Left lung (tissue), 10 donors: ENCODE data around the gene EBF4. TPM values are rescaled to one million over a fixed set of nuclear protein-coding genes. Genes with fewer than 3 reads are reported as not detected.

Experiments used
- ATAC-seq: fragments of 200-7000 bp; cut with Tn5 transposase; one replicate; pipeline ENCODE4 v1.9.1; 2020; ENCODE audit warnings: moderate library complexity
- DNase-seq, 4 donors: peaks; one replicate each; pipeline ENCODE4 v3.0.0-alpha.2; 2013 to 2020
- H3K27ac ChIP-seq, 2 donors: fragments of 200-600 bp; sonication (generic) in 1 of 2; one replicate each; pipeline versions ENCODE4 v1.5.0 to v1.8.0; 2020 to 2021
- H3K27me3 ChIP-seq, 2 donors: fragments of 200-600 bp; sonication (generic) in 1 of 2; one replicate each; pipeline versions ENCODE4 v1.5.0 to v1.8.0; 2020 to 2021
- H3K36me3 ChIP-seq, 2 donors: fragments of 200-600 bp; sonication (generic) in 1 of 2; one replicate each; pipeline versions ENCODE4 v1.5.0 to v1.8.0; 2020 to 2021
- H3K4me1 ChIP-seq, 2 donors: fragments of 200-600 bp; one replicate each; pipeline ENCODE4 v1.8.0; 2021
- H3K4me3 ChIP-seq, 2 donors: fragments of 200-600 bp; sonication (generic) in 1 of 2; one replicate each; pipeline versions ENCODE4 v1.5.0 to v1.8.0; 2020 to 2021; ENCODE audit warnings: mild to moderate bottlenecking in 1 of 2
- H3K9me3 ChIP-seq, 2 donors: fragments of 200-600 bp; sonication (generic) in 1 of 2; one replicate each; pipeline versions ENCODE4 v1.5.0 to v1.8.0; 2020 to 2021
- CTCF ChIP-seq, 2 donors: fragments of 200-600 bp; sonication (generic) in 1 of 2; IDR thresholded peaks; one replicate each; pipeline versions ENCODE4 v1.5.0 to v1.8.0; 2021; ENCODE audit warnings: antibody characterized with exemption in 2 of 2
- intact Hi-C, 2 donors: fragments of 100-400 bp; cut with DNase I; formaldehyde crosslinking; loops; one replicate each; pipeline versions ENCODE4 v1.11.2 to v1.14.2; 2022
- polyA plus RNA-seq, 6 donors: library from polyadenylated mRNA; unstranded; fragments of 120-200 nt; gene quantifications; one replicate each; pipeline ENCODE4 v1.2.1, GENCODE V29; 2013; ENCODE audit not compliant: insufficient read length in 6 of 6
- total RNA-seq, 2 donors: library from RNA; stranded (reverse); fragmentation: NEBNext Ultra II Directional; extraction: Animal tissue kit (Norgen Biotek cat#: 25700); gene quantifications; one replicate each; pipeline ENCODE4 v1.2.1, GENCODE V29; 2021
- donor health status: DM: no; HTN: yes; CAD: no.
- donor health status: DM: no; HTN: no; CAD: no.

The EBF4 gene
- total and polyA plus RNA-seq, 8 donors, result 10.0 to 55.9 (median 40.0) TPM

DNA sequence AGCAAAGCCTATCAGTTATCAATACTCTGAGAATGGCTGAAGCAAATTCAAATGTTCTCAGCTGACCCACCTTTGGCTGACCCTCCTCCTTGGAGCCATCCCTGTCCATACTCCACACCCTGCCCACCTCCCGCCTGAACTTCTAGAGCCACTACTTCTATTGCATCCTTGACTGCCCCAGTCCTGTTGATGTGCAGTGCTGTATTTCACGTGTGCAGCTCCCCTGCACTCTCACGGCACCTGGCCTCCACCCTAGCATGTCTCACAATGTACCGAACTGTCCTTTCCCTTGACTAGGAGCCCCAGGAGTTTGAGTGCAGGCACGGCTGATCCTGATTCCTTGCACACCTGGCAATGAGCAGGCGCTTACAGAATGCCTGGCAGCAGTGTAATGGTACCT, 100.9 kb downstream of the EBF4 start:
- no peak overlapping the region for H3K4me3 ChIP-seq
- no peaks in the 10 kb centered on the region for H3K4me1 ChIP-seq
- ATAC-seq, result no peak
- no peaks in the 10 kb centered on the region for H3K36me3 ChIP-seq
- intact Hi-C loops, result no loop called here
- no peak for DNase-seq
- no peak for TF ChIP-seq CTCF (IDR thresholded peaks at IDR 0.05)
- no peak overlapping the region for H3K27ac ChIP-seq
- peaks cover 0 to 66% of the 10 kb centered on the region in 2 donors for H3K27me3 ChIP-seq
- H3K9me3 ChIP-seq, result no peaks in the 10 kb centered on the region

- no peak for TF ChIP-seq CTCF (IDR thresholded peaks at IDR 0.05)
- no peak for ATAC-seq
- H3K27ac ChIP-seq, result no peak overlapping the region
- H3K9me3 ChIP-seq, result no peaks in the 10 kb centered on the region
- H3K4me3 ChIP-seq, result no peak overlapping the region
- no peaks in the 10 kb centered on the region for H3K36me3 ChIP-seq
- intact Hi-C loops, result no loop called here
- no peak for DNase-seq
- H3K4me1 ChIP-seq, result peaks cover 0 to 4% of the 10 kb centered on the region in 2 donors
- peaks cover 0 to 71% of the 10 kb centered on the region in 2 donors for H3K27me3 ChIP-seq
These were observed 101.7 kb downstream of the EBF4 start for GRCh38 chr20:2794202-2794748.

GRCh38 chr20:2794866-2795447, 102.4 kb downstream of the EBF4 start:
- intact Hi-C loops, result no loop called here
- Histone ChIP-seq H3K9me3 (no peaks in the 10 kb centered on the region), H3K27ac (no peak overlapping the region), H3K27me3 (peaks cover under 1 to 76% of the 10 kb centered on the region in 2 donors), H3K4me3 (no peak overlapping the region), H3K4me1 (peaks cover 0 to 10% of the 10 kb centered on the region in 2 donors), H3K36me3 (no peaks in the 10 kb centered on the region)
- DNase-seq (no peak), ATAC-seq (no peak)
- no peak for TF ChIP-seq CTCF (IDR thresholded peaks at IDR 0.05)

GRCh38 chr20:2795451-2795850, 102.9 kb downstream of the EBF4 start:
- intact Hi-C loops, result no loop called here
- no peak overlapping the region for H3K27ac ChIP-seq
- no peaks in the 10 kb centered on the region for H3K9me3 ChIP-seq
- ATAC-seq, result no peak
- no peak overlapping the region for H3K4me3 ChIP-seq
- H3K27me3 ChIP-seq, result peaks cover 5 to 81% of the 10 kb centered on the region in 2 donors
- no peak for DNase-seq
- H3K4me1 ChIP-seq, result peaks cover 0 to 15% of the 10 kb centered on the region in 2 donors
- no peaks in the 10 kb centered on the region for H3K36me3 ChIP-seq
- TF ChIP-seq CTCF (IDR thresholded peaks at IDR 0.05), result no peak

DNA sequence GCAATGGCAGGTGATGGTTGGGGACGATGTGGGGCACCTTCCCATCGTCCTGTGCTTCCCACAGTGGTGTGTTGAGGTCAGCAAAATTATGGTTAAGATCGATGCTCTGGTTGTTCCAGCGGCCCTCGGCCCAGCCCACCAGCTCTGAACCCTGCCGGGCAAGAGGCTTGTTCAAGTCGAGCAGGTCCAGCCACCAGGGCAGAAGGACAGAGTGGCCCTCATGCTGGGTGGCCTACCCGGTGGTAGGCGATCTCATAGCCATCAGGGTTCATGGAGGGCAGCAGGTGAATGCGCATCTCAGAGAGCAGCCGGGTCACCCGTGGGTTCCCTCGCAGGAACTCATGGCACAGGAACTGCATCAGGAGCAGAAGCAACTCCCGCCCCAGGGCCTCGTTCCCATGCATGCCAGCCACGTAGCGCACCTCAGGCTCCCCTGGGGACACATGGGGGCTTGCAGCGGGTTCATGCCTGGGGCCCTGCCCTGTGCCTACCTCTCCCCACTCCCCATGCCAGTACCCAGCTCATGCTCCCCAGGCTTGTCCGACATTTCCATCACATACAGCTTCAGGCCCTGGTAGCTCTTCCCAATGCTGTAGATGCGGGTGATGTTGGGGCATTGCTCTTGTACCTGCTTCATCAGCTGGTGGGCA, 103.6 kb downstream of the EBF4 start:
- DNase-seq (no peak), ATAC-seq (no peak)
- Histone ChIP-seq H3K36me3 (no peaks in the 10 kb centered on the region), H3K27me3 (peaks cover 12 to 86% of the 10 kb centered on the region in 2 donors), H3K9me3 (no peaks in the 10 kb centered on the region), H3K4me3 (no peak overlapping the region), H3K4me1 (peaks cover 0 to 22% of the 10 kb centered on the region in 2 donors), H3K27ac (no peak overlapping the region)
- TF ChIP-seq CTCF (IDR thresholded peaks at IDR 0.05), result no peak
- intact Hi-C loops, result no loop called here
